HepG2 (cell line): ENCODE measurements around the gene NRGN. TPM values are rescaled to one million over a fixed set of nuclear protein-coding genes. Genes with fewer than 3 reads are reported as not detected.
A peak's percentile ranks its signal among the peaks of the same experiment; 100 is the strongest.

Source experiments
- ATAC-seq: fragments of 200-7000 bp; cut with Tn5 transposase; 3 replicates; pipeline ENCODE4 v1.9.1; 2020; ENCODE audit warnings: mild to moderate bottlenecking, moderate library complexity
- BruUV-seq: library from RNA; stranded (reverse); fragments of 400-500 nt; replicated peaks from 2 replicates; lab custom pipeline; 2021; lab: Mats Ljungman, UMichigan
- CTCF ChIA-PET: fragments of 300-600 bp; formaldehyde crosslinking; extraction: SDS; loops from one replicate; lab custom pipeline; 2021; ENCODE audit warnings: low total read pairs, inconsistent platforms, low intra/inter-chr PET ratio; lab: Yijun Ruan, JAX
- POLR2A ChIA-PET: fragments of 350-600 bp; sonication (Branson Sonifier 250); formaldehyde crosslinking; loops from one replicate; lab custom pipeline; 2020; ENCODE audit warnings: antibody characterized with exemption, inconsistent platforms; lab: Yijun Ruan, JAX
- DNase-seq: peaks from one replicate; pipeline ENCODE4 v3.0.0-alpha.2; 2015; ENCODE audit warnings: low spot score
- FAIRE-seq: peaks from 3 replicates; lab custom pipeline; 2011; peaks lifted over from hg19 to GRCh38; lab: Jason Lieb, UNC
- H2AFZ ChIP-seq: one replicate; pipeline ENCODE4 v1.6.1; 2011; ENCODE audit warnings: low read length, inconsistent platforms
- H3K27ac ChIP-seq: fragments of 300-600 bp; 3 replicates; pipeline ENCODE4 v1.8.0; 2011; ENCODE audit warnings: mixed run types, mild to moderate bottlenecking, mixed read lengths, low read length, inconsistent platforms; ENCODE audit not compliant: insufficient read depth; ENCODE audit errors: extremely low read length
- H3K27me3 ChIP-seq, 2 experiments: fragments of 200-600 bp in 1 of 2; 2 replicates in 1 of 2; 3 replicates in 1 of 2; pipeline versions ENCODE4 v1.6.0 to v1.8.0; 2011; ENCODE audit warnings: low read length in 2 of 2, mild to moderate bottlenecking in 2 of 2, moderate library complexity in 2 of 2, inconsistent platforms in 1 of 2; ENCODE audit not compliant: insufficient read depth in 2 of 2, control insufficient read depth in 1 of 2
- H3K36me3 ChIP-seq, 2 experiments: fragments of 200-600 bp in 1 of 2; replicated peaks in 1 of 2; 2 replicates in 1 of 2; 3 replicates in 1 of 2; pipeline versions ENCODE4 v1.5.1 to v1.8.0; 2011; ENCODE audit warnings: low read length in 2 of 2, inconsistent platforms in 1 of 2; ENCODE audit not compliant: insufficient read depth in 2 of 2, control insufficient read depth in 1 of 2
- H3K4me1 ChIP-seq: 2 replicates; pipeline ENCODE4 v1.5.1; 2012; ENCODE audit warnings: low read length, inconsistent platforms; ENCODE audit not compliant: insufficient read depth
- H3K4me2 ChIP-seq: 2 replicates; pipeline ENCODE4 v1.6.0; 2011; ENCODE audit warnings: low read depth, low read length, inconsistent platforms
- H3K4me3 ChIP-seq, 3 experiments: fragments of 200-600 bp in 1 of 3; sonication (generic), shearing (Covaris generic) in 1 of 3; replicated peaks in 1 of 3; 2 replicates each; pipeline ENCODE4 v1.5.1; 2011 to 2016; ENCODE audit warnings: low read length in 3 of 3, inconsistent platforms in 2 of 3, low read depth in 2 of 3, mild to moderate bottlenecking in 2 of 3, control low read depth in 1 of 3, mixed read lengths in 1 of 3; ENCODE audit not compliant: insufficient read depth in 1 of 3
- H3K79me2 ChIP-seq: one replicate; pipeline ENCODE4 v1.6.1; 2011; ENCODE audit warnings: low read length, inconsistent platforms; ENCODE audit not compliant: insufficient read depth
- H3K9ac ChIP-seq: 2 replicates; pipeline ENCODE4 v1.6.0; 2011; ENCODE audit warnings: mild to moderate bottlenecking, low read depth, low read length, inconsistent platforms; ENCODE audit not compliant: insufficient read depth
- H3K9me3 ChIP-seq: 2 replicates; pipeline ENCODE4 v1.5.1; 2012; ENCODE audit warnings: mild to moderate bottlenecking, low read length
- H4K20me1 ChIP-seq: 2 replicates; pipeline ENCODE4 v1.6.0; 2011; ENCODE audit warnings: inconsistent platforms, mild to moderate bottlenecking, low read length, moderate library complexity; ENCODE audit not compliant: insufficient read depth
- ARNT2 ChIP-seq: sonication (generic); formaldehyde crosslinking; IDR thresholded peaks from 2 replicates; pipeline ENCODE4 v1.8.0; 2022; ENCODE audit warnings: mild to moderate bottlenecking, low read depth, missing genetic modification reagents, moderate library complexity
- GABPA ChIP-seq, 2 experiments: IDR thresholded peaks; 2 replicates each; pipeline ENCODE4 v1.6.1; 2011 to 2016; ENCODE audit warnings: low read depth in 2 of 2, low read length in 1 of 2, missing biosample characterization in 1 of 2, missing genetic modification characterization in 1 of 2
- HNF1A ChIP-seq, 2 experiments: sonication (generic) in 1 of 2; formaldehyde crosslinking in 1 of 2; IDR thresholded peaks; 2 replicates each; pipeline versions ENCODE4 v1.4.0 to v1.6.1; 2016 to 2020; ENCODE audit warnings: borderline replicate concordance in 1 of 2, low read depth in 1 of 2, mild to moderate bottlenecking in 1 of 2, missing genetic modification reagents in 1 of 2
- SAP130 ChIP-seq: IDR thresholded peaks from 2 replicates; pipeline ENCODE4 v1.6.1; 2016; ENCODE audit warnings: low read depth
- SSRP1 ChIP-seq: IDR thresholded peaks from 2 replicates; pipeline ENCODE4 v1.6.1; 2016; ENCODE audit warnings: control low read depth
- ZNF407 ChIP-seq: sonication (generic); formaldehyde crosslinking; IDR thresholded peaks from one replicate; pipeline ENCODE4 v1.5.1; 2020; ENCODE audit warnings: mild to moderate bottlenecking, missing genetic modification reagents; ENCODE audit errors: not compliant biosample characterization
- ZNF598 ChIP-seq: sonication (generic); formaldehyde crosslinking; IDR thresholded peaks from 2 replicates; pipeline ENCODE4 v1.5.1; 2020; ENCODE audit warnings: mild to moderate bottlenecking, missing genetic modification reagents, borderline replicate concordance
- ZNF878 ChIP-seq: sonication (generic); formaldehyde crosslinking; IDR thresholded peaks from 2 replicates; pipeline ENCODE4 v1.8.1; 2023; ENCODE audit warnings: mild to moderate bottlenecking, missing genetic modification reagents, moderate library complexity
- ZSCAN25 ChIP-seq: sonication (generic); formaldehyde crosslinking; IDR thresholded peaks from 2 replicates; pipeline ENCODE4 v1.8.0; 2022; ENCODE audit warnings: mild to moderate bottlenecking, missing genetic modification reagents
- WGBS: methylation state at CpG from one replicate; pipeline ENCODE4 v1.1.6; 2017; ENCODE audit warnings: low lambda C conversion rate; 5-methylcytosine and 5-hydroxymethylcytosine counted together
- in situ Hi-C: cut with HindIII; loops from 2 replicates; pipeline ENCODE4 v1.10.0; 2017; ENCODE audit warnings: low pct_unique_long_range_greater_than_20kb; ENCODE audit not compliant: extremely low pct_ligation_motif_present
- intact Hi-C: fragments of 100-400 bp; cut with micrococcal nuclease; formaldehyde crosslinking; loops from one replicate; pipeline ENCODE4 v1.10.0; 2022; ENCODE audit not compliant: unreplicated experiment
- polyA plus RNA-seq, 8 experiments: library from polyadenylated mRNA; depleted of rRNA in 3 of 8; stranded (reverse) in 7 of 8; unstranded in 1 of 8; fragments of >200 nt; fragmentation: Illumina TruSeq in 4 of 8; extraction: Trizol in 4 of 8; gene quantifications; 2 replicates each; pipeline versions ENCODE4 v1.2.1 to v1.2.3, GENCODE V29; 2011 to 2016; ENCODE audit warnings: low read depth in 4 of 8, missing spikeins in 1 of 8, mixed read lengths in 1 of 8; ENCODE audit not compliant: insufficient read depth in 1 of 8
- total RNA-seq, 5 experiments: library from RNA; depleted of rRNA; stranded (reverse); fragments of >200 nt; fragmentation: Illumina TruSeq; extraction: Trizol; gene quantifications; 2 replicates each; pipeline ENCODE4 v1.2.3, GENCODE V29; 2016; ENCODE audit warnings: low read depth in 1 of 5

Gene NRGN
- total and polyA plus RNA-seq, 2 of the 13 experiments (the other 11 are each of a cell fraction or from before 2014, with no cell fraction given), result 0.22 TPM; not detected in 1

- H3K27me3 ChIP-seq, result peaks cover 3 to 30% of the 10 kb centered on the region in 2 experiments; a peak in 4 of 5 replicates
- FAIRE-seq, result peak; percentile 21
- H3K4me3 ChIP-seq, result peak overlapping the region; percentile 14 to 57 (median 18); a peak in 4 of 6 replicates
- no peak overlapping the region for H3K27ac ChIP-seq
- peak; percentile 62 for DNase-seq
- 26% methylated on average over 12 of the region's 14 CpGs for WGBS
- H3K79me2 ChIP-seq, result no peaks in the 10 kb centered on the region
- ATAC-seq, result peak; percentile 94
- POLR2A ChIA-PET, result interaction anchor here (0.8 to 2.2 kb wide), 3 partner anchors 21 to 52 kb away, joined by 4 to 10 read pairs (median 8); partner anchors contain the start of genes SIAE and SPA17
- H2AFZ ChIP-seq, result peak overlapping the region; percentile 55
- intact Hi-C loops, result no loop called here
- peak overlapping the region; percentile 86 for H3K4me2 ChIP-seq
- H3K36me3 ChIP-seq, result no peaks in the 10 kb centered on the region
- no peaks in the 10 kb centered on the region for H3K9me3 ChIP-seq
- no peak overlapping the region for H3K9ac ChIP-seq
- CTCF ChIA-PET, result no interaction called here
- no peaks in the 10 kb centered on the region for H4K20me1 ChIP-seq
- no TSS peak for BruUV-seq
- peaks cover 22% of the 10 kb centered on the region for H3K4me1 ChIP-seq
- in situ Hi-C loops, result no loop called here
- TF ChIP-seq HNF1A (IDR thresholded peaks at IDR 0.05; ENCODE audit: low read depth) (peak; percentile 79; the same call in 1 of the 2 replicates), HNF1A (CRISPR knock-in tag; IDR thresholded peaks at IDR 0.05; ENCODE audit: borderline replicate concordance) (peak; percentile 56; the same call in 1 of the 2 replicates), ZSCAN25 (CRISPR knock-in tag) (peak; percentile 98), SAP130 (CRISPR knock-in tag) (peak; percentile 31), ZNF878 (no peak), GABPA (IDR thresholded peaks at IDR 0.05; ENCODE audit: low read depth, low read length) (no peak), GABPA (CRISPR knock-in tag; IDR thresholded peaks at IDR 0.05; ENCODE audit: low read depth) (0 out of 2 replicates have a peak, but pooled peaks have one; percentile 17), ARNT2 (CRISPR knock-in tag) (no peak), SSRP1 (CRISPR knock-in tag) (no peak), ZNF598 (CRISPR knock-in tag) (no peak), ZNF407 (CRISPR knock-in tag) (no peak)
Observed at GRCh38 chr11:124724979-124725718, 14.6 kb upstream of the NRGN start.
